Measurements from ENCODE around the gene PCDHB9. TPM values are rescaled to one million over a fixed set of nuclear protein-coding genes. Genes with fewer than 3 reads are reported as not detected.
"Not testable (repeated sequence)": the region's sequence is repeated elsewhere in the genome, so short reads cannot be mapped to it uniquely, and the experiment has no call there.

The PCDHB9 gene
- total RNA-seq, 1 donor from 2014 or later: 3.4 TPM

GRCh38 chr5:141155540-141156374 is 31.2 kb upstream of the PCDHB9 start:
- no peaks in the 10 kb centered on the region for H3K4me1 Mint-ChIP-seq (ENCODE audit: unreplicated experiment)
- no peak overlapping the region for H3K4me3 Mint-ChIP-seq (ENCODE audit: unreplicated experiment)
- H3K36me3 Mint-ChIP-seq (ENCODE audit: unreplicated experiment): peaks cover 18% of the 10 kb centered on the region
- H3K27me3 Mint-ChIP-seq (ENCODE audit: unreplicated experiment): no peaks in the 10 kb centered on the region
- no peak for TF ChIP-seq CTCF (IDR thresholded peaks at IDR 0.05)
- DNase-seq (ENCODE audit: extremely low spot score, unreplicated experiment): no peak
- peaks cover 23% of the 10 kb centered on the region for H3K9me3 Mint-ChIP-seq (ENCODE audit: unreplicated experiment)
- no peak overlapping the region for H3K27ac Mint-ChIP-seq (ENCODE audit: unreplicated experiment)

- not testable (repeated sequence) for H3K27ac Mint-ChIP-seq (ENCODE audit: unreplicated experiment); H3K4me1 Mint-ChIP-seq (ENCODE audit: unreplicated experiment); DNase-seq (ENCODE audit: extremely low spot score, unreplicated experiment); H3K27me3 Mint-ChIP-seq (ENCODE audit: unreplicated experiment); H3K4me3 Mint-ChIP-seq (ENCODE audit: unreplicated experiment)
- peaks cover 36% of the 10 kb centered on the region for H3K9me3 Mint-ChIP-seq (ENCODE audit: unreplicated experiment)
- H3K36me3 Mint-ChIP-seq (ENCODE audit: unreplicated experiment): peaks cover 14% of the 10 kb centered on the region
These were observed 29.6 kb upstream of the PCDHB9 start for GRCh38 chr5:141157356-141157755.

- not testable (repeated sequence) for DNase-seq (ENCODE audit: extremely low spot score, unreplicated experiment); H3K27me3 Mint-ChIP-seq (ENCODE audit: unreplicated experiment); H3K4me3 Mint-ChIP-seq (ENCODE audit: unreplicated experiment); H3K4me1 Mint-ChIP-seq (ENCODE audit: unreplicated experiment); H3K27ac Mint-ChIP-seq (ENCODE audit: unreplicated experiment)
- H3K9me3 Mint-ChIP-seq (ENCODE audit: unreplicated experiment): peaks cover 34% of the 10 kb centered on the region
- peaks cover 12% of the 10 kb centered on the region for H3K36me3 Mint-ChIP-seq (ENCODE audit: unreplicated experiment)
These were observed 29.1 kb upstream of the PCDHB9 start for GRCh38 chr5:141157901-141158300.

- Mint-ChIP-seq H3K36me3 (ENCODE audit: unreplicated experiment) (peaks cover 10% of the 10 kb centered on the region), H3K4me3 (ENCODE audit: unreplicated experiment) (no peak within 1 kb of the TSS), H3K27me3 (ENCODE audit: unreplicated experiment) (no peaks in the 10 kb centered on the region), H3K4me1 (ENCODE audit: unreplicated experiment) (no peaks in the 10 kb centered on the region), H3K9me3 (ENCODE audit: unreplicated experiment) (peaks cover 34% of the 10 kb centered on the region), H3K27ac (ENCODE audit: unreplicated experiment) (no peak within 1 kb of the TSS)
- DNase-seq (ENCODE audit: extremely low spot score, unreplicated experiment): no peak
- peak; percentile 13 for TF ChIP-seq CTCF (IDR thresholded peaks at IDR 0.05)
These were observed 14.4 kb upstream of the PCDHB9 start, which contains the start of gene PCDHB7 for GRCh38 chr5:141172381-141173204. Gene PCDHB7 (plus strand): TSS chr5:141172644. CDS start chr5:141172836, 192 bp downstream.

- H3K4me1 Mint-ChIP-seq (ENCODE audit: unreplicated experiment); H3K36me3 Mint-ChIP-seq (ENCODE audit: unreplicated experiment); H3K4me3 Mint-ChIP-seq (ENCODE audit: unreplicated experiment); DNase-seq (ENCODE audit: extremely low spot score, unreplicated experiment); H3K27ac Mint-ChIP-seq (ENCODE audit: unreplicated experiment); H3K27me3 Mint-ChIP-seq (ENCODE audit: unreplicated experiment): not testable (repeated sequence)
- peaks cover 19% of the 10 kb centered on the region for H3K9me3 Mint-ChIP-seq (ENCODE audit: unreplicated experiment)
These were observed 12.5 kb upstream of the PCDHB9 start for GRCh38 chr5:141174291-141175104.

GRCh38 chr5:141175933-141176332 is 11.0 kb upstream of the PCDHB9 start:
- no peak overlapping the region for H3K4me3 Mint-ChIP-seq (ENCODE audit: unreplicated experiment)
- H3K36me3 Mint-ChIP-seq (ENCODE audit: unreplicated experiment): peaks cover 5% of the 10 kb centered on the region
- no peaks in the 10 kb centered on the region for H3K27me3 Mint-ChIP-seq (ENCODE audit: unreplicated experiment)
- no peaks in the 10 kb centered on the region for H3K4me1 Mint-ChIP-seq (ENCODE audit: unreplicated experiment)
- peaks cover 9% of the 10 kb centered on the region for H3K9me3 Mint-ChIP-seq (ENCODE audit: unreplicated experiment)
- H3K27ac Mint-ChIP-seq (ENCODE audit: unreplicated experiment): no peak overlapping the region
- no peak for TF ChIP-seq CTCF (IDR thresholded peaks at IDR 0.05)
- DNase-seq (ENCODE audit: extremely low spot score, unreplicated experiment): no peak

GRCh38 chr5:141177577-141178191 is 9.3 kb upstream of the PCDHB9 start, which contains the start of gene PCDHB8:
Gene PCDHB8 (plus strand): TSS chr5:141177790. CDS start chr5:141178035, 245 bp downstream.
- not testable (repeated sequence) for H3K4me3 Mint-ChIP-seq (ENCODE audit: unreplicated experiment); H3K27ac Mint-ChIP-seq (ENCODE audit: unreplicated experiment); DNase-seq (ENCODE audit: extremely low spot score, unreplicated experiment); H3K27me3 Mint-ChIP-seq (ENCODE audit: unreplicated experiment); H3K4me1 Mint-ChIP-seq (ENCODE audit: unreplicated experiment); H3K36me3 Mint-ChIP-seq (ENCODE audit: unreplicated experiment)
- peaks cover 18% of the 10 kb centered on the region for H3K9me3 Mint-ChIP-seq (ENCODE audit: unreplicated experiment)

GRCh38 chr5:141179371-141179770 is 7.6 kb upstream of the PCDHB9 start:
- not testable (repeated sequence) for H3K27me3 Mint-ChIP-seq (ENCODE audit: unreplicated experiment); DNase-seq (ENCODE audit: extremely low spot score, unreplicated experiment); H3K4me3 Mint-ChIP-seq (ENCODE audit: unreplicated experiment); H3K27ac Mint-ChIP-seq (ENCODE audit: unreplicated experiment); H3K36me3 Mint-ChIP-seq (ENCODE audit: unreplicated experiment); H3K4me1 Mint-ChIP-seq (ENCODE audit: unreplicated experiment)
- H3K9me3 Mint-ChIP-seq (ENCODE audit: unreplicated experiment): peaks cover 24% of the 10 kb centered on the region

Data from osteocyte (in vitro differentiated cells).